Spleen (tissue), 7 donors: ENCODE data around the gene LTBP2.

ENCODE experiments used
- POLR2A ChIP-seq, 3 donors: fragments of 450-650 bp; IDR thresholded peaks; one replicate each; pipeline ENCODE4 v1.5.1; 2017; ENCODE audit warnings: antibody characterized with exemption in 3 of 3, mild to moderate bottlenecking in 1 of 3
- TF ChIP-seq, protein P1 (sequence below), 11 experiments: fragments of 200-600 bp in 7 of 11; fragments of 450-650 bp in 4 of 11; sonication (generic) in 4 of 11; IDR thresholded peaks in 8 of 11; conservative IDR thresholded peaks in 3 of 11; 1 replicate in 7 of 11; 2 replicates in 4 of 11; pipeline versions ENCODE4 v1.4.0 to v1.8.0; 2016 to 2021; ENCODE audit warnings: antibody characterized with exemption in 11 of 11, inconsistent platforms in 4 of 11, mild to moderate bottlenecking in 1 of 11
- donor health status: DM: no; HTN: no; CAD: no; lungs with moderate emphysema.
- donor health status: DM: no; HTN: no; CAD: no.
- donor health status: DM: no; HTN: no; CAD: no.

DNA sequence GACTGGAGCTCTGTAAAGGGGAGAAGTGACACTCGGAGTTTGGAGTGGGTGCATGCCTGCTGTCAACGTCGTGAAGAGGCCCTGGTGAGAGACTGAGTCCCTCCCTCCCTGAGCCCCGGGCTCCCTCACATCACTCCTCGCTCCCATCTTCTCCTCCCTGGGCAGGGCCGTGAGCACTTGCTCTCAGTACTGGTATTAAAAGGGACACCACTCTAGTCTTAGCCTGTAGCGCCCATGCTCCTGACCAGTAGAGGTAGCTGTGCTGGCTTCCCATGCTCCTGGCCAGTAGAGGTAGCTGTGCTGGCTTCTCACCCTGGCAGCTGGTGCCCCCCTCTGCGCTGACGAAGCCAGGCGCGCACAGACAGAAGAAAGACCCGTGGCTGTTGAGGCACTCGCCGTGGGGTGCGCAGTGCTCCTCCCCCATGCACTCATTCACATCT is 103.7 kb downstream of the LTBP2 start:
- TF ChIP-seq, protein P1, sequence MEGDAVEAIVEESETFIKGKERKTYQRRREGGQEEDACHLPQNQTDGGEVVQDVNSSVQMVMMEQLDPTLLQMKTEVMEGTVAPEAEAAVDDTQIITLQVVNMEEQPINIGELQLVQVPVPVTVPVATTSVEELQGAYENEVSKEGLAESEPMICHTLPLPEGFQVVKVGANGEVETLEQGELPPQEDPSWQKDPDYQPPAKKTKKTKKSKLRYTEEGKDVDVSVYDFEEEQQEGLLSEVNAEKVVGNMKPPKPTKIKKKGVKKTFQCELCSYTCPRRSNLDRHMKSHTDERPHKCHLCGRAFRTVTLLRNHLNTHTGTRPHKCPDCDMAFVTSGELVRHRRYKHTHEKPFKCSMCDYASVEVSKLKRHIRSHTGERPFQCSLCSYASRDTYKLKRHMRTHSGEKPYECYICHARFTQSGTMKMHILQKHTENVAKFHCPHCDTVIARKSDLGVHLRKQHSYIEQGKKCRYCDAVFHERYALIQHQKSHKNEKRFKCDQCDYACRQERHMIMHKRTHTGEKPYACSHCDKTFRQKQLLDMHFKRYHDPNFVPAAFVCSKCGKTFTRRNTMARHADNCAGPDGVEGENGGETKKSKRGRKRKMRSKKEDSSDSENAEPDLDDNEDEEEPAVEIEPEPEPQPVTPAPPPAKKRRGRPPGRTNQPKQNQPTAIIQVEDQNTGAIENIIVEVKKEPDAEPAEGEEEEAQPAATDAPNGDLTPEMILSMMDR (IDR thresholded peaks at IDR 0.05 in 8 of 11, conservative IDR thresholded peaks at IDR 0.05 in 3 of 11): no peak
- no peak for TF ChIP-seq POLR2A (IDR thresholded peaks at IDR 0.05)
